ENCODE measurements around the gene KRTAP6-1.

KRTAP6-1 gene

DNA sequence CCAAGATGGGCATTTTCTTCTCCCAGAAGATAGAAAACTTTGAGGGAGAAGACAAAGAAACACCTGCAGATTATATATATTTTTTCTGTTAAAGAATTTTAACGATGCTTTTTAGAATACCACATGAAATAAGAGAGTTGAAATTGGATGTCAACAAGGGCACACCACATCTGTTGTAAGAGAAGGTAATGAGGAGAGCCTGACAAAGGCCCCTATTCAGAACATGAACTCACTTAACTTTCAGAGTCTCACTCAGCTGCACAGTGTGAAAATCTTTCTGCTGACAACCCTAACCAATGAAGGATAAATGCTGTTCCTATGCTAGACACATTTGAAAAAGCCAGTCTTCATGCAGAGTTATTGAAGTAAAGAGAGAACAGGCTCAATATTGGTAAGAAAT lies 30.9 kb downstream of the KRTAP6-1 start:
- no peaks in the 10 kb centered on the region for H3K27me3 ChIP-seq (ENCODE audit: control insufficient read depth in 1 of 2, insufficient read depth in 2 of 2, low read length in 2 of 2)
- no peak overlapping the region for H3K9ac ChIP-seq (ENCODE audit: low read depth in 1 of 2, low read length in 2 of 2)
- H3K36me3 ChIP-seq (ENCODE audit: control insufficient read depth in 1 of 2, insufficient read depth in 2 of 2, low read length in 2 of 2) = no peaks in the 10 kb centered on the region
- H3K4me1 ChIP-seq (ENCODE audit: control insufficient read depth in 1 of 2, insufficient read depth in 2 of 2, low read length in 2 of 2) = no peaks in the 10 kb centered on the region
- peaks cover 0 to 7% of the 10 kb centered on the region in 2 donors for H3K9me3 ChIP-seq (ENCODE audit: control insufficient read depth in 1 of 2, low read length in 2 of 2)
- H3K4me3 ChIP-seq (ENCODE audit: low read depth in 1 of 2, low read length in 2 of 2) = no peak overlapping the region
- H3K27ac ChIP-seq (ENCODE audit: low read depth, low read length) = no peak overlapping the region

DNA sequence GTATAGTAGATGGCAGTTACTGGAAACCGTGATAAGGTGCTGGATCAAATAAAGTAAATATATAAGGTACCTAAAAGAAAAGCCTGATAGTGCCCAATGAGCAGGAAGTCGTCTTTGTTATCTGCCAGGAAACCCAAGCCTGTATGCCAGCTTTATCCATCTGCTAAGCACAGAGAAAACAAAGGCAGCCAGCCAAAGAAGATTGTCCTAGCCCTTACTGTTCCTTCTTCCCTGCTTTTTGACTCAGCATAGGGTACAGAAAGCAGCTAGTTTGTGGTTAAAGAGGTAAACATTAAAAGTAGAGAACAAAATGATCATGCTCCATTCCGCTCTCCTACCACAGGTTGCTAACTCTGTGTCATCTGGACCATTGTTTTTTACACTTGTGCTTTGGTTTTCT lies 33.6 kb downstream of the KRTAP6-1 start:
- H3K4me1 ChIP-seq (ENCODE audit: control insufficient read depth in 1 of 2, insufficient read depth in 2 of 2, low read length in 2 of 2) = no peaks in the 10 kb centered on the region
- H3K9me3 ChIP-seq (ENCODE audit: control insufficient read depth in 1 of 2, low read length in 2 of 2) = peaks cover 0 to 7% of the 10 kb centered on the region in 2 donors
- H3K9ac ChIP-seq (ENCODE audit: low read depth in 1 of 2, low read length in 2 of 2) = no peak overlapping the region
- H3K27ac ChIP-seq (ENCODE audit: low read depth, low read length) = no peak overlapping the region
- H3K27me3 ChIP-seq (ENCODE audit: control insufficient read depth in 1 of 2, insufficient read depth in 2 of 2, low read length in 2 of 2) = no peaks in the 10 kb centered on the region
- no peaks in the 10 kb centered on the region for H3K36me3 ChIP-seq (ENCODE audit: control insufficient read depth in 1 of 2, insufficient read depth in 2 of 2, low read length in 2 of 2)
- no peak overlapping the region for H3K4me3 ChIP-seq (ENCODE audit: low read depth in 1 of 2, low read length in 2 of 2)

GRCh38 chr21:30579346-30579745 lies 34.4 kb downstream of the KRTAP6-1 start:
- no peaks in the 10 kb centered on the region for H3K4me1 ChIP-seq (ENCODE audit: control insufficient read depth in 1 of 2, insufficient read depth in 2 of 2, low read length in 2 of 2)
- H3K36me3 ChIP-seq (ENCODE audit: control insufficient read depth in 1 of 2, insufficient read depth in 2 of 2, low read length in 2 of 2) = no peaks in the 10 kb centered on the region
- H3K9ac ChIP-seq (ENCODE audit: low read depth in 1 of 2, low read length in 2 of 2) = no peak overlapping the region
- H3K9me3 ChIP-seq (ENCODE audit: control insufficient read depth in 1 of 2, low read length in 2 of 2) = peaks cover 0 to 6% of the 10 kb centered on the region in 2 donors
- H3K27me3 ChIP-seq (ENCODE audit: control insufficient read depth in 1 of 2, insufficient read depth in 2 of 2, low read length in 2 of 2) = no peaks in the 10 kb centered on the region
- no peak overlapping the region for H3K4me3 ChIP-seq (ENCODE audit: low read depth in 1 of 2, low read length in 2 of 2)
- no peak overlapping the region for H3K27ac ChIP-seq (ENCODE audit: low read depth, low read length)

DNA sequence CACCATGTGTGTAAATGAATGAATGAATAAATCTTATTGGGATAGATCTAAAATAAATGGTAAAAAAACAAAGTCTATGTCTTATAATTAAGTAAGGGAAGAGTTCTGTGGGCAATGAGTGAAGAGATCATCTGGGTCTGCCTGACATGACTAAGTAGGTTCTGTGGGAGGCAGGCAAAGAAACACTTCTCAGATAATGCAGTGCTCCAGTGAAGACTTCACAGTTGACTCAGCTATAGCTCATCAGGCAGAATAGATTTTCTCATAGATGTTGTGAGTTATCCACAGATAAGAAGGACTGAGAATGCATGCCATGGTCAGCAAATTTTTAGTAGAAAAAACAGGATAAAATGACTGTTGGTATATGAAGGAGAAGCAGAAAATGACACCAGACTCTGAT lies 36.0 kb downstream of the KRTAP6-1 start:
- no peak overlapping the region for H3K9ac ChIP-seq (ENCODE audit: low read depth in 1 of 2, low read length in 2 of 2)
- no peaks in the 10 kb centered on the region for H3K4me1 ChIP-seq (ENCODE audit: control insufficient read depth in 1 of 2, insufficient read depth in 2 of 2, low read length in 2 of 2)
- H3K27me3 ChIP-seq (ENCODE audit: control insufficient read depth in 1 of 2, insufficient read depth in 2 of 2, low read length in 2 of 2) = no peaks in the 10 kb centered on the region
- H3K4me3 ChIP-seq (ENCODE audit: low read depth in 1 of 2, low read length in 2 of 2) = no peak overlapping the region
- H3K9me3 ChIP-seq (ENCODE audit: control insufficient read depth in 1 of 2, low read length in 2 of 2) = peaks cover 0 to 5% of the 10 kb centered on the region in 2 donors
- no peak overlapping the region for H3K27ac ChIP-seq (ENCODE audit: low read depth, low read length)
- H3K36me3 ChIP-seq (ENCODE audit: control insufficient read depth in 1 of 2, insufficient read depth in 2 of 2, low read length in 2 of 2) = no peaks in the 10 kb centered on the region

- no peak overlapping the region for H3K4me3 ChIP-seq (ENCODE audit: low read depth in 1 of 2, low read length in 2 of 2)
- H3K9ac ChIP-seq (ENCODE audit: low read depth in 1 of 2, low read length in 2 of 2) = no peak overlapping the region
- no peaks in the 10 kb centered on the region for H3K36me3 ChIP-seq (ENCODE audit: control insufficient read depth in 1 of 2, insufficient read depth in 2 of 2, low read length in 2 of 2)
- peaks cover 0 to 2% of the 10 kb centered on the region in 2 donors for H3K9me3 ChIP-seq (ENCODE audit: control insufficient read depth in 1 of 2, low read length in 2 of 2)
- H3K27me3 ChIP-seq (ENCODE audit: control insufficient read depth in 1 of 2, insufficient read depth in 2 of 2, low read length in 2 of 2) = no peaks in the 10 kb centered on the region
- H3K4me1 ChIP-seq (ENCODE audit: control insufficient read depth in 1 of 2, insufficient read depth in 2 of 2, low read length in 2 of 2) = no peaks in the 10 kb centered on the region
- H3K27ac ChIP-seq (ENCODE audit: low read depth, low read length) = no peak overlapping the region
Observed at GRCh38 chr21:30567617-30568016, 46.1 kb downstream of the KRTAP6-1 start.

DNA sequence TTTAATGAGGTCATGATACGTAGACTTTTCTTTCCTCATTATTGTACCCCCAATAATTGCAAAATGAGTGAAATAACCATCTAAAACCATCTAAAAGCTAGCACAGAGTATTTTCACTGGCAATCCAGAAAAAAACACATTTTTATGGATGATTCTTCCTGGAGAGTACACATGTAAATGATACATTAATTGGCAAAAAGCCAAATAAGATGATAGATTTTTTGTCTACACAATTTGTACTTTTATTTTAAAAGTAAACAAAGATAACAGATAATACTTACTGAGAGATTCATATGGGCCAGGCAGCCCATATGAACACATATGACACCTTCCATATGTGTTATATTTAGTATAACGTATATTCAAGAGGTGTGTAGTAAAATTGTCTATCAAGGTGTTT lies 50.1 kb downstream of the KRTAP6-1 start:
- Histone ChIP-seq H3K9me3 (ENCODE audit: control insufficient read depth in 1 of 2, low read length in 2 of 2) (no peaks in the 10 kb centered on the region), H3K4me3 (ENCODE audit: low read depth in 1 of 2, low read length in 2 of 2) (no peak overlapping the region), H3K9ac (ENCODE audit: low read depth in 1 of 2, low read length in 2 of 2) (no peak overlapping the region), H3K27me3 (ENCODE audit: control insufficient read depth in 1 of 2, insufficient read depth in 2 of 2, low read length in 2 of 2) (no peaks in the 10 kb centered on the region), H3K36me3 (ENCODE audit: control insufficient read depth in 1 of 2, insufficient read depth in 2 of 2, low read length in 2 of 2) (no peaks in the 10 kb centered on the region), H3K27ac (ENCODE audit: low read depth, low read length) (no peak overlapping the region), H3K4me1 (ENCODE audit: control insufficient read depth in 1 of 2, insufficient read depth in 2 of 2, low read length in 2 of 2) (no peaks in the 10 kb centered on the region)
